Measurements from ENCODE around the gene PHKB. TPM values are rescaled to one million over a fixed set of nuclear protein-coding genes. Genes with fewer than 3 reads are reported as not detected.
"Not testable (repeated sequence)": the region's sequence is repeated elsewhere in the genome, so short reads cannot be mapped to it uniquely, and the experiment has no call there.

The PHKB gene
- polyA plus RNA-seq, 4 donors: 70.5 to 92.9 (median 77.1) TPM

DNA sequence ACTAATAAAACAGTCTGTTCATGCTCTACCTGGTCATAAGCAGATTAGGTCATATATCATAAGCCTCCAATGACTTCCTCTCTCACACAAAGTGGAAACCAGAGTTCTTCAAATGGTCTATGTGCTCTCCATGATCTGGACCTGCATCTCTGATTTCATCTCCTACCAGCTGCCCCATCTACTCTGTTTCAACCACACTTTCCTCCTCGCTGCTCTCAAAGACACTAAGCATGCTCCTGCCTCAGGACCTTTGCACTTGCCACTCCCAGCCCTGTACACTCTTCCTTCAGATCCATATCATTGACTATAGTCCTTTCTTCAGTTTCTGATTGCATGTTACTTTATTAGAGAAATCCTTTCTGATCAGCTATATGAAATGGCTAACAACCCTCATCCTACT, 196.8 kb downstream of the PHKB start:
- no peak for DNase-seq (ENCODE audit: low read depth in 4 of 4, low spot score in 2 of 4)

DNA sequence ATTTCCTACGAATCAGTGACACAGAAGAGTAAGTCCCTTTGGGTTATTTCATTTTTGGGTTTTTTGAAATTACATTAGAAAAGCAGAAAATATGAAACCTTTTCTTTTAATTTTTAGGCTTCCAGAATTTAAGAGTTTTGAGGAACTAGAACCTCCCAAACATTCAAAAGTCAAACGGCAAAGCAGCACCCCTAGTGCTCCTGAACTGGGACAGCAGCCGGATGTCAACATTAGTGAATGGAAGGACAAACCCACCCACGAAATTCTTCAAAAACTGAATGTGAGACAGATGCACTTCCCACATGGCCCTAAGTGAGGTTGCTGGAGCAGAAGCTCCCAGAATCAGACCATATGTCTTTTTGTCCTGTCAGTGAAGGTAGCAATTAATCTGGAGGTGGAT, 199.4 kb downstream of the PHKB start:
- no peak for DNase-seq (ENCODE audit: low read depth in 4 of 4, low spot score in 2 of 4)

DNA sequence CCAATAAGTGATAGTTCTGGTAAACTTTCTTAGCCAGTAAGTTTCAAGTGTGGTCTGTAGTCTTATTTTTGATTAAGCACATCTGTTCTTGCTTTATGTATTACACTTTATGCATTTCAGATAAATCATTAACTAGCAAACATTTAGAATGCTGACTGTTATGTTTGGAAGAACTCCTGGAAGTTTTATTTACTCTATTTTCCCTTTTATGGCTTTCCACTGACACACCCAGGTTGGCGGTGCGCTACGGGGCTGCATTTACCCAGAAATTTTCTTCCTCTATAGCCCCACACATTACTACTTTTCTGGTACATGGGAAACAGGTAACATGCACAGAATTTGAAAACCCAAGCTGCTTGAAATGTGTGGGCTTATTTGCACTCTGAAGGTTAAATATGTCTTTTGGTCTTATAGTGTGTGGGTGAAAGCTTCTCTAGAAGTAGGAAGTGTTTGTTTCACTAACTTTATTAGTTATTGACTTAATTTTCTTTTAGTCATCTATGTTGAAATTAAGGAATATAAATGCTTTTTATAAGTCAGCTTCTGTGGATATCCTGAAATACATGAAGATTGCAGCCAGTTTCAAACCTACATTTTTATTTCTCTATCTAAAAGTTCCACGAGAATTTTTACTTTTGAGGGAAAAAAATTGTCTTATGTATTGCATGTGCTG, 203.7 kb downstream of the PHKB start:
- DNase-seq (ENCODE audit: low read depth in 4 of 4, low spot score in 2 of 4): no peak

DNA sequence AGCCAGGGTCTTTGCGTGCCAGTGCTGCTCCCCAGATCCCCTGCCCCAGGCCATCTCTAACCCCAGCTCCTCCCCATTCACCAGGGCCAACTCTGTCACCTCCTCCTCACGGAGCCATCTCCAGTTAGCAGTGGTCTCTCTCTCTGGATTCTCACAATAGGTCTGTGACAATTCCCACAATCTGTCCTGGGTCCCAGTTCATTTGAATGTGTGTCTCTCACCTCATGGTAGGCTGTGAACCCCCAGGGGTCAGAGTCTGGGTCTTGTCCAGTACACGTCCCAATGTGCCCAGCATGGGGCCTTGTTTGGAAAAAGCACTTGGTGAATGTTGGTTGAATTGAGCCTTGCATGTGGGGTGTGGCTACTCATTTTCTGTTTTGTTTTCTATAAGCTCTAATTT, 205.3 kb downstream of the PHKB start:
- DNase-seq (ENCODE audit: low read depth in 4 of 4, low spot score in 2 of 4): no peak

DNA sequence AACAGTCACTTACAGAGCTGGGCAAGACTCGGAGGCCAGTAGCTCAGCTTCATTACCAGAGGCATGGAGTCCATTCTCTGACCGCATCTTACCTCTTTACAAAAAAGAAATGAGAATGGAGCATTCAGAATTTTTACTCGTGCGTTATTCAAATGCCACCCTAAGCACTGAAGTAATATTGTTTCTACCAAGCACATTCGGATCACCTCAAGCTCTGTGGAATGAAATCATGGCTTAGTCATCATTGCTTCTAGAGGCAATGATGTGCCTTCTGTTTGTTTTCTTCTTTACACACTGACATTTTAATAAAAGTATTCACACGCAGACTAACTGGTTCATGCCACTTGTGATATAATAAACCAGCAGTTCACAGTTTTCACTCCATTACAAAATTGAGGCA, 206.8 kb downstream of the PHKB start:
- DNase-seq (ENCODE audit: low read depth in 4 of 4, low spot score in 2 of 4): no peak

DNA sequence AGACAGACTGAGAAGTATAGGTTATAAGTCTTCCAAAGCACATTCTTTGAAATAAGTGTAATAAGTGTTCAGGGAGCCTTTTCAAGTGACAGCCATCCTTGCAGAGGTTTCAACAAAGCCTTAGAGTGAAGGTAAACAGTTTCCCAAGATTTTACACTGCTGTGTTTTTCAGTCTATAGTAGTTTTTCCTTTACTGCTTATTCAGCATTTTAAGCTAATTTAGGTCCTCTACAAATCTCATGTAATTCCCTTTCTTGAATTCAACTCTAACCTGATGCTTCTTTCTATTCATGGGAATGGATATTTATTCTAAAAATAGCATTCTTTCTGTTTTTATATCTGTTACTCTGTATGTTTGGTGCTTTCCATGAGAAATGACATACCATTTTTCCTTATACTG, 211.3 kb downstream of the PHKB start:
- no peak for DNase-seq (ENCODE audit: low read depth in 4 of 4, low spot score in 2 of 4)

DNA sequence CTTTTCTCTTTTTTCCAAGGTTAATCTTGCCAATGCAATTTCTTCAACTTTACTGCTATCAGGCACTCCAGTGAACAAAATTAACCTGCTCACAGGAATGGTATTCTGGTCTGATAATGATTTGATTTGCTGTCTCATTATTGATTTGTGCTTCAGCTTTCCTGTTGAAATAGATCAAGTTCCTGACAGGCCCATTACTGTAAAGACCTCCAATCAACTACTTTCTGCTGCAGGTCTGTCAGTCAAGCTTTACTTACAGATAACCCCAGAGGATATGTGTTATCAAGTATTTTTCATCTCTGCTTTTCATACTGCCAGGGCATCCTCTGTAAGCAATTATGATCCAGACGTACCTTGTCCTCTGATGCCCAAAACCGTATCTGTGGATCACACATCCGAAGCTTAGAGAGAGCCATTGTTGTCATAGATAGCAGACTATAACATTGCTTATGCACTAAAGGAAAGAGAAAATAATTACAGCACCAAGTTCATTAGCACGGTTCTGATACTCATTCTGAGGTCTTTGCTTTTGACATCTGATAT, 215.6 kb downstream of the PHKB start:
- DNase-seq (ENCODE audit: low read depth in 4 of 4, low spot score in 2 of 4): no peak

DNA sequence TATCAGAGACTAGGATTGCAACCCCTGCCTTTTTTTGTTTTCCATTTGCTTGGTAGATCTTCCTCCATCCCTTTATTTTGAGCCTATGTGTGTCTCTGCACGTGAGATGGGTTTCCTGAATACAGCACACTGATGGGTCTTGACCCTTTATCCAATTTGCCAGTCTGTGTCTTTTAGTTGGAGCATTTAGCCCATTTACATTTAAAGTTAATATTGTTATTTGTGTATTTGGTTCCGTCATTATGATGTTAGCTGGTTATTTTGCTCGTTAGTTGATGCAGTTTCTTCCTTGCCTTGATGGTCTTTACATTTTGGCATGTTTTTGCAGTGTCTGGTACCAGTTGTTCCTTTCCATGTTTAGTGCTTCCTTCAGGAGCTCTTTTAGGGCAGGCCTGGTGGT, 220.4 kb downstream of the PHKB start:
- not testable (repeated sequence) for DNase-seq (ENCODE audit: low read depth in 4 of 4, low spot score in 2 of 4)

DNA sequence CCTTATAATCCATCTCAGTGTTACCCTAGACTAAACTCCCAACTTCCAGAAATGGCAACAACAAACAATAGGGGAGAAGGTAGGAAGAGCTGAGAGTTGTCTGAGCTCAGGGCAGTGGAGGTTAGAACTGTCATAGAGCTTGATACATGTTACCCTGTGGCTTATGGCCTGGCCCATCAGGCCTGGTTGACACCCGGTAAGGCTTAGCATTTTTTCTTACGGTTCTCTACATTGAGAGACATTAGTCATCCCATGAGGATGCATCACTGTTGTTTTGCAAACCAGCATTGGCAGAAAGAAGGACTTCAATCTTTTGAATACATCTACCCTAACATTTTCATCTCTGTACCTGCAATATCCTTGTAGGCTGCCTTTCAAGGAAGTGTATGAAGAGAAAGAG, 226.6 kb downstream of the PHKB start:
- DNase-seq (ENCODE audit: low read depth in 4 of 4, low spot score in 2 of 4): no peak

DNA sequence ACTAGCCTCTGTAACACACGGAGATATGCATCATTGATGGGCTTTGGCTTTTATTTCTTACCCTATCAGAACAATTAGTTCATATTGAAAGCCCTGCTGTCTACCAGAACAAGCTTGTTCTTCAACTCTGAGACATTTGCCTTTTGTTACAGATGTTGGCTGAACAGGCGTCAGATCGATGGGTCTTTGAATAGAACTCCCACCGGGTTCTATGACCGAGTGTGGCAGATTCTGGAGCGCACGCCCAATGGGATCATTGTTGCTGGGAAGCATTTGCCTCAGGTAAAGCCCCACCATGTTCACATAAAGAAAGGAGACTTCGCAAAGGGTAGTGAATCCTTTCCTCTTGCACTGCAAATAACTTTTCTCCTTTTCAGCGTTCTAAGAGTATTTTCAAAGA, 232.1 kb downstream of the PHKB start:
- DNase-seq (ENCODE audit: low read depth in 4 of 4, low spot score in 2 of 4): no peak

DNA sequence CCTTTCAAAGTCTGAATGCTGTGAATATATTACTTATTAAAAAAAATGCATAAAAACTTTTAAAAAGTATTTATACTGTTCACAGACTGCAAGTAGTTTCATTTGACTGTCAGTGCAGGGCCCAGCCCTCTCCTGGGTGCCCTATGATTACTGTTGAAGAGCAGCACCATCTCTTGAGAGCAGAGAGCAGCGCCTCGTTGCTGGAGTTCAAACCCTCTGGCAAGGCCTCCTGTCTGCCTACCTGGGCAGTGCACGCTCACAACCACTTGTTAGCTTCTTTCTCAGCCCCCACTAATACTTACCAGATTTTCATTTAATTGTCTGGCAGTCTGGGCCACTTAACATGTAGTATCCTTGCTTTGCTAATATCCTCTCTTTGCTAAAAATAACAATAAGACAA, 233.4 kb downstream of the PHKB start:
- no peak for DNase-seq (ENCODE audit: low read depth in 4 of 4, low spot score in 2 of 4)

DNA sequence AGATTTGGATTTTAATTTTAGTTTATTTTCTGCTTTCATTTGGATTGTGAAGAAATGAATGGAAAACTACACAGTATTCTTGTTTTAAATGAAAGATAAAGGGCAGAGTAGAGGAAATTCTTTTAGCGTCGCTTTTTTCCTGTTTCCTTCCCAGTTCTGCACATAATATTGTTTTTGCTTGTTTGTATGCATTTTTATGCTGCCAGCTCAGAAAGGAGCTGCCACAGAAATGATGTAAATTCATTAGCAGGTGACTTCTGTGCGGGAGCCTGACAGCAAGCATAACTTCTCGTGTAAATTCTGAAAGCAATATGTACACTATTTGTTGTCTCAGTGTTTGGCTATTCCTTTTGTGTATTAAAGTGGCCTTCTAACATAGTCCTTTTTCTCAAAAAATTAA, 234.6 kb downstream of the PHKB start:
- DNase-seq (ENCODE audit: low read depth in 4 of 4, low spot score in 2 of 4): no peak

DNA sequence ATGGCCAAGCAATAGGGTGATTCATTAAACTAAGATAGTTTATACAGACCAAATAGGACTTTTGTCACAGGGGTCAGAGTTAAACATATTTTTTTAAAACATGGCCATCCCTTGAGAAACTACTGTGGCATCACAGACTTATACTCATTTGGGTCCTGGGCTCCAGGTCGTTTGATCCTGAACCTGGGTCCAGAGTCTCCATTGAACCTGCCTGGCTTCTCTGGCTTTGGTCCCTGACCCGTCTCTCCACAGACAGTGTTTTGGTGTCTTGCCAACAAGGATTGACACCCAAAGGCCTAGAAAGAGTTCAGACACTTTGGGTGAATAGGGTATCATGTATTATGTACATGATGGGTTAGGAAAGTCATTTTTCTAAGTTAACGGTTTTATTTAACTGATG, 236.7 kb downstream of the PHKB start:
- DNase-seq (ENCODE audit: low read depth in 4 of 4, low spot score in 2 of 4): no peak

DNA sequence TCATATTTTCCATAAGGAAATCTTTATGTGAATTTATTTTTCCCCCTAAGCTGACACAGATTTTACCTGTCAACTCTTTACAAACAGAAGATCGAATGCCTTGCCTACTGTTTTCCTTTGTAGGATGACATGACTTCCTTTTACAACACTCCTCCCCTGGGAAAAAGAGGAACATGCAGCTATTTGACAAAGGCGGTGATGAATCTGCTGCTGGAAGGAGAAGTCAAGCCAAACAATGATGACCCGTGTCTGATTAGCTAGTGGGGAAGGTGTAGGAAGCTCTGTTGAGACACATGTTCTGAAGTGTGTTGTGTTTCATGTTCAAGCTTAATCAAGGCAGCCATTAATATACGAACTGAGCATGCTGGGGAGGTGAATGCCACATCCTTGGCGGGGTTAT, 238.0 kb downstream of the PHKB start:
- no peak for DNase-seq (ENCODE audit: low read depth in 4 of 4, low spot score in 2 of 4)

DNA sequence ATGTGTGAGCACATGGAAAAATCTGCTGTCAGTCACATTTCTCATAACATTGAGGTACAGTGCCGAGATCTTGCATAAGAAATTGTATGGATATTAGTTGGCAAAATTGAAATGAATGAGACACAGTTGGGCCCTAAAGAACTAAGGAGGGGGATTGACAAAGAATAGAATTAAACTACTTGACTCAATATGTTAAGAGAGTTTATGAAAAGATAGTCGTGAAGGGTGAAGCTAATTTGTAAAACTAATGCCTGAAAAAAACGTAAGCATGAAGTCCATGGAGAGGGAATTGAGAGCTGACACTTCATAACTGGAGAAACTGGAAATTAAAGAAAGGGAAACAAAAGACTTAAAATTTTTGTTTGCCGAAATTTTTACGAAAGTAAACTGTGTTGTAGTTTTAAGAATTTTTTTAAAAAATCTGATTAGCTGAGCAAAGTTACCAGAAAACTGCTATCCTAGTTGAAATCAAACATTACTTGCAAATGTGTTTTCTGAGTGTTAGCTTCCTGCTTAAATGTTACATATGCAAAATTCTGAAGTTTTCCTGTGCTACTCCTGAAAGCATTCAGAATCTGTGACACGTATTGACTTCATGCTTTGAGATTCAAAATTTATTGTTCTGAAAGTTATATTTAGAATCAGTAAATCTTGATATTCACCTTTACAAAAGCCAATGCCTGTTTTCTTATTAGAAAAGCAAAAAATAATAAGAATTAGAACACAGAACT, 239.9 kb downstream of the PHKB start:
- no peak for DNase-seq (ENCODE audit: low read depth in 4 of 4, low spot score in 2 of 4)

DNA sequence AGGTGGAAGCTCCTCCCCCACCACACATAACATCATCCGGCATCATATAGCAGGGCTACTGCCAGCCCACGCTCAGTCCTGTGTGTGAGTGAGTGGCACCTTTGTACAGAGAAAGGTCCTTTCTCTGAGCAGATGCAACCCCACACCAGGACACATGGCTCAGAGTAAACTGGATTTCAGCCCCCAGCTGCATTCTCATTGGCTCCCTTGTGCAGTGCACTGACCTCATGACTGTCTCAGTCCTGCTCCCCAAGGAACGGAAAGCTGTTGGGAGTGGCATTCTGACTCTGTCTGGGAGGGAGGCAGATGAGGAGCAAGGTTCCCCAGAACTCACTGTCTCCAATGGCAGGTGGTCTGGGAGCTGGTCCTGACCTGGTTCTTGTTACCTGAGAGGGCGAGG, 244.1 kb downstream of the PHKB start:
- DNase-seq (ENCODE audit: low read depth in 4 of 4, low spot score in 2 of 4): peak in 2 of 4 donors; percentile 8 to 23

DNA sequence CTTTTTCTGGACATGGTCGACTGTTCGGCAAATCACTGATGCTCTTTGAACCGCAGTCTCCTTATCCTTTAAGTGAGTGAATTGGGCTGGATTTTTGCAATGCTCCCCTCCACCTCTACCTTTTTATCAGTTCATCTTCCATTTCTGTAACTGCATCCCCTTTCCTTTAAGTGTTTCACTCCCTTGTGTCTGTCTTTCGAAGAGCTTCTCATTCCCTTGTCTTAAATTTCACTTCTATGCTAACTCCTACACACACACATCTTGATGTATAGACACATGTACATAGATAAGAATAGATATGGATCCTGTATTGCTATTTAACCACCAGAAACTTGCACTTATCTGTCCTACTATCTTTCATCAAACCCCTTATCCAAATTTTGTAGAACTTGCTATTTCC, 250.7 kb downstream of the PHKB start:
- DNase-seq (ENCODE audit: low read depth in 4 of 4, low spot score in 2 of 4): no peak

DNA sequence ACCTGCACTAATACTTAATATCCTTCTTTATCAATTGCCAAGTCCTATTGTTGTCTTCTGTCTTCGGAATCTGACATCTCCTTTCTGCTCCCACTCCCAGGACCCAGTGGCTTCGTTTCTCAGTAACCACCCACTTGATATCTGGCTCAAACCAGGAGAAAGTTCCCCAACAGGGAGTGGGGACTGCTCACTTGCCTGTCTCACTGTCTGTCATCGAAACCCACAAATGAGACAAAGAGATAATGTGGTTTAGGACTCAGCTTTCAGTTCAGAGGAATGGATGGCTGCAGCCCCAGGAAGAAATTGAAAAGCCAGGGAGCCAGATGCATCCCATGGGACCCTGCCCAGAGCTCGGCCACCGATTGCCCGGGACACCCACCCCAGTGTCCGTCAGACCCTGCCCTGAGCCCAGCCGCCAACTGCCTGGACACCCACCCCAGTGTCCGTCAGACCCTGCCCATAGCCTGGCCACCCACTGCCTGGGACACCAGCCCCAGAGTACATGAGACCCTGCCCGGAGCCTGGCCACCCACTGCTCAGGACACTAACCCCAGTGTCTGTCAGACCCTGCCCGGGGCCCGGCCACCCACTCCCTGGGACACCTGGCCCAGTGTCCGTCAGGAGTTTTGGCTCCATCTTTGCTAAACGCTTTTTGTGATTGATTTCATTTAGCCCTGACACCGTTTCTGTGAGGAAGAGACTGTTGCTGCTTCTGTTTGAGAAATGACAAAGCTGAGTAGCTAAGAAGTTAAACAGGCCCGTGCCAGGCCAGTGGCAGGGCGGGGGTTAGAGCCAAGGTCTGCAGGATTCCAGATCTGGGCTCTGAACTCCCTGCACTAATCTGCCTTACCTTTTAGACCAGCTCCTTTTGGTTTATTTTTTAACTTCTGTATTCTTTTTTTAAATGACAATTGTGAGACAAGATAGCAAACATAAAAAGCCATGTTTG, 251.4 kb downstream of the PHKB start:
- DNase-seq (ENCODE audit: low read depth in 4 of 4, low spot score in 2 of 4): no peak

DNA sequence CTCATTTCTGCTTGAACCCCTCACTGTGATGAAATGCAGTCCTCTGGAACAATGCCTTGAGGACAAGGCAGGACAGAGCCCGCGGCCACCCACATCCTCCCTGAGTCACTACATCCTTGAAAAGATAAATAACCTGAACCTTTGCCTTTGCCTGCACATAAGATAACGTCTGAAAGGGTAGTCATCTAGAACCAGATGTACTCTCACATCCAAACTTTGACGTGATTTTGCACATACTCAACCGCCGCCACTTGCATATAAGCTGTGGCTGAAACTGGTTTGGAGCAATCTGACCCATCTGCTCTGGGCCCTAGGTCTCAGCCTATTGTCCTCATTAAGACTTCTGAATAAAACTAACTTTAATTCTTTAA, 252.1 kb downstream of the PHKB start:
- no peak for DNase-seq (ENCODE audit: low read depth in 4 of 4, low spot score in 2 of 4)

DNA sequence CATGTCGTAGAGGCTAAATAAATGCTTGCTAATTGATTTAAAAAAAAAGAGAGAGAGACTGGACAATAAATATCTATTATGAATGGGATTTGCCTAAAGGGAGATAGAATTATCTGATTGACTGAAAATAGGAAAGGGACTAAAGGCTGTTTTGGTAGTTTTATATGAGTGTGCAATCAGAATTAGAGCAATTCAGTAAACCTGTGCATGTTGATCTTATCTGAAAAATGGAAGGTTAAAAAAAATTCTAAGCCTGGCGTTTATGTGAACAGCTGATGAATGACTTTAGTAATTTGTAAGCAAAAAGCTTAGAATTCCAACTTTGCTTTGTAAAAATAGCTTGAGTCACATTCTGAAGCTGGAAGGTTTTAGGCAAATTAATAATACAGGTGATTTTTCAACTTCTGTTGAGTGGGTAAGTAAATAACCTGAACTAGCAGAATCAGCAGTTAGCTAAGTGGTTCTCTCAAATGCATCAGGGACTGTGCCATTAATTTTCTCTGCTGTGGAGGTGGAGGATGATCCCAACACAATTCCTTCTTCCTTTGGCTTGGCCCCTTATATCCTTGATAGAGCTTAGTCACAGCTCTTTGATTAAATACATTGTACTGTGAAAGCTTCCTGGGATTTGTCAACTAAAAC, 254.4 kb downstream of the PHKB start:
- no peak for DNase-seq (ENCODE audit: low read depth in 4 of 4, low spot score in 2 of 4)

DNA sequence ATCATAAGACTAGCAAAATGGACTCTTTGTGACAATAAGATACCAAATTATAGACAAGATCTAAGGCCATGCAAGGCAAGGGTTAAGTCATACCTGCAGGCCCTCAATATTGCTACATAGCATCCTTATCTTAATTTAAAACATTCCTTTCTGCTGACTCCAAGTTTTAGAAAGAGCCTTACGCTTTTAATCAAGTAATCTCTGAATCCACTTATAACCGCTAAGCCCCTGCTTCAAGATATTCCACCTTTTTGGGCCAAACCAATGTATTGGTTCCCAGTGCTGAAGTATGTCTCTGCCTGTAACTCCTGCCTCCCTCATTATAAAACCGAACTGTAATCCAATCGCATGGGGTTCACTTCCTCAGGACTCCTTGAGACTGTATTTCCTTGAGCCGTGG, 255.4 kb downstream of the PHKB start:
- DNase-seq (ENCODE audit: low read depth in 4 of 4, low spot score in 2 of 4): no peak

Data from left renal cortex interstitium (tissue), 4 donors.